HUES48 (cell line): ENCODE data around the gene ZBTB5.

ENCODE experiments used
- H3K27ac ChIP-seq: one replicate; pipeline ENCODE4 v1.7.0; 2013; ENCODE audit warnings: low read depth, low read length, inconsistent platforms
- H3K27me3 ChIP-seq: 2 replicates; pipeline ENCODE4 v1.6.1; 2013; ENCODE audit warnings: mild to moderate bottlenecking, low read length; ENCODE audit not compliant: control insufficient read depth, insufficient read depth
- H3K36me3 ChIP-seq: 2 replicates; pipeline ENCODE4 v1.6.1; 2013; ENCODE audit warnings: low read length; ENCODE audit not compliant: control insufficient read depth, insufficient read depth
- H3K4me1 ChIP-seq: 2 replicates; pipeline ENCODE4 v1.6.1; 2013; ENCODE audit warnings: mild to moderate bottlenecking, low read length; ENCODE audit not compliant: control insufficient read depth, insufficient read depth
- H3K4me3 ChIP-seq: 2 replicates; pipeline ENCODE4 v1.5.1; 2013; ENCODE audit warnings: mild to moderate bottlenecking, low read depth, low read length
- H3K9ac ChIP-seq: 2 replicates; pipeline ENCODE4 v1.6.1; 2013; ENCODE audit warnings: mild to moderate bottlenecking, low read depth, low read length, moderate library complexity
- H3K9me3 ChIP-seq: 2 replicates; pipeline ENCODE4 v1.6.1; 2013; ENCODE audit warnings: low read length; ENCODE audit not compliant: control insufficient read depth, insufficient read depth

Gene ZBTB5

DNA sequence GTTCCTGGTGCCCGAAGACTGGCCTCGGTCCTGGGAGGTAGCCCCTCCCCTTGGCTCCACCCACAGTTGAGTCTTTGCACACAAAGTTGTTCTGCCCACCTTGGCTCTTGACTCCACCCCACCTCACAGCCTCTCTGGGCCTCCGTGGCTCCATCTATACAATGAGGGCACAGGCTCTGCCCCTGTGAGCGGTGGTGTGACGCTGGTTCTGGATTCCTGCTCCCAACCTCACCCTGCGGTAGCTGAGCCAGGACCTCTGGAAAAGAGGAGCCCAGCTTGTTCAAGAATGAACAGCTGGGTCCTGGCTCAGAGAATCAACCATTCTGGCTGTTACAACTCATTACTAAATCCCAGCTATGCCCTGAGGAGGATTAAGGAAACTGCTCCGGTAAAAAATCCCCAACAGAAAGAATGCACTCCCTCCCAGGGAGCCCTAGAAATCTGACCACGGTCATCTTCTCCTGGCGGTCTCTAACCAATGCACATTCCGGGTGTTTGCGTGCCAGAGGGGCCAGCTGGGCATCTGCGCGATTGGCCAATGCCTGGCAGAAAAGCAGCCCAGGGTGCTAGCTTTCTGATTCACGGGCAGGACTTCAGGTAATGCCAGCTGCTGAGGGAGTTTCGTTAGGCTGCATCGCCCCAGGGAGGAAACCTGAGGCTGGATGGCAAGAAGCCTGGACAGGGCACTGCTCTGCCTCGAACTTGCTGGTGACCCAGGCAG lies 52.7 kb downstream of the ZBTB5 start:
- Histone ChIP-seq H3K9ac (no peak overlapping the region), H3K9me3 (no peaks in the 10 kb centered on the region), H3K27me3 (no peaks in the 10 kb centered on the region), H3K4me1 (peaks cover 34% of the 10 kb centered on the region), H3K27ac (no peak overlapping the region), H3K4me3 (no peak overlapping the region), H3K36me3 (no peaks in the 10 kb centered on the region)

DNA sequence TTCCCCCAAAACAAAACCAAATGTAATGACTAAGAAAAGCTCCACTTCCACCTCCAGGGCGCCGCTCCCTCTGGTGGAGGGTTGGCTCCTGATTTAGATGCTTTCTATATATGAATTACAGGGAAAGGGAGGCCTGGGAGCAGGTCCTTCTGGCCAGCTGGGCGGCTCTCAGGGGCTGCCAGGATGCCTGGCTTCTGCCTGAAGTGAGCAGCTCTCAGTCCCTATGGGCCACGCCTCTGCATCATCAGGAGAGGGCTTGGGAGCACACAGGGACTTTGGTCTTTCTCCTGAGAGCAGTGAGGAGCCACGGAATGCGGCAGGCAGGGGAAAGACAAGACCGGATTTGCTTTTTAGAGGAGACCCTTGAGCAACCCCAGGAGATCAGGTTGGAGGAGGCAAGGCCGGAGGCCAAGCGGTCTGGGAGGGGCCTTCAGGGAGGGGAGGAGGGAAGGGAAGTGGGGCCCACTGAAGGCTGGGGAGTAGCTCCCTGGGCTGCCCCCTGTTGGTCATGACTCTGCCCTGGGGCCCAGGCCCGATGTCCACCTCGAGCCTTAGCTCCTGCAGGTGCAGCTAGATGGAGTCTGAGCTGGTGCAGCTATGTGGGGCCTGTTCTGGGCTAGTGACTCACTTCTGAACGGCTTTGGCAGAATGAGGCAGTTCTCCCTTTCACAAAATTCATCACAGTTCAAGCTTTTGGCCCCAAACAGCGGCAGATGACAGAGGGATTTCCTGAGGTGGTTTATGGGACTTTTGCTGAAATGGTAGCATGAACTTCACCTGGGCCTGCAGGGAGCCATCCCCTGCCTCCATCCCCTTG lies 54.1 kb downstream of the ZBTB5 start:
- H3K27ac ChIP-seq: no peak overlapping the region
- no peak overlapping the region for H3K9ac ChIP-seq
- H3K9me3 ChIP-seq: no peaks in the 10 kb centered on the region
- H3K27me3 ChIP-seq: no peaks in the 10 kb centered on the region
- H3K4me1 ChIP-seq: peaks cover 29% of the 10 kb centered on the region
- no peaks in the 10 kb centered on the region for H3K36me3 ChIP-seq
- no peak overlapping the region for H3K4me3 ChIP-seq

DNA sequence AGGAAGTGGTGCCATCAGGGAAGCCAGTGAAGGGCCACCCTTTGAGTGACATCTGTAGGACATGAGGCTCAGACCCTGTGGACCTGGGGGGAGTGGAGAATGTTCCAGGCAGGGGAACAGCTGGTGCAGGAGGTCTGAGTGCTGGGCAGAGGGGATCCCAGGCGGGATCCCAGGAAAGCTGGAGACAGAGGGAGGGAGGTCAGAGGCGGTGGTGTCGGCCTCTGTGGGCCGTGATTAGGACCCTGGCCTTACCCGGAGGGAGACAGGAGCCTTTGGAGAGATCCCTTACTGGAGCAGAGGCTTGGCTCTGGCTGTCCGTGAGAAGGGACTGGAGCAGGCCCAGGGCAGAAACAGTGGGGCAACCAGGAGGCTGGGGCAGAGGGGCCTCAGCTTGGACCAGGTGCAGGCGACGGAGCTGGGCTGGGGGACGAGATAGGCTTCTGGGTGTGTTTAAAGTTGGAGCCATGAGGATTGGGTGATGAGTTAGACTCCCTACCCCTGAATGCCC lies 54.8 kb downstream of the ZBTB5 start:
- Histone ChIP-seq H3K27me3 (no peaks in the 10 kb centered on the region), H3K4me3 (no peak overlapping the region), H3K36me3 (no peaks in the 10 kb centered on the region), H3K4me1 (peaks cover 23% of the 10 kb centered on the region; the same call in 1 of the 2 replicates), H3K9me3 (no peaks in the 10 kb centered on the region), H3K9ac (no peak overlapping the region), H3K27ac (no peak overlapping the region)

DNA sequence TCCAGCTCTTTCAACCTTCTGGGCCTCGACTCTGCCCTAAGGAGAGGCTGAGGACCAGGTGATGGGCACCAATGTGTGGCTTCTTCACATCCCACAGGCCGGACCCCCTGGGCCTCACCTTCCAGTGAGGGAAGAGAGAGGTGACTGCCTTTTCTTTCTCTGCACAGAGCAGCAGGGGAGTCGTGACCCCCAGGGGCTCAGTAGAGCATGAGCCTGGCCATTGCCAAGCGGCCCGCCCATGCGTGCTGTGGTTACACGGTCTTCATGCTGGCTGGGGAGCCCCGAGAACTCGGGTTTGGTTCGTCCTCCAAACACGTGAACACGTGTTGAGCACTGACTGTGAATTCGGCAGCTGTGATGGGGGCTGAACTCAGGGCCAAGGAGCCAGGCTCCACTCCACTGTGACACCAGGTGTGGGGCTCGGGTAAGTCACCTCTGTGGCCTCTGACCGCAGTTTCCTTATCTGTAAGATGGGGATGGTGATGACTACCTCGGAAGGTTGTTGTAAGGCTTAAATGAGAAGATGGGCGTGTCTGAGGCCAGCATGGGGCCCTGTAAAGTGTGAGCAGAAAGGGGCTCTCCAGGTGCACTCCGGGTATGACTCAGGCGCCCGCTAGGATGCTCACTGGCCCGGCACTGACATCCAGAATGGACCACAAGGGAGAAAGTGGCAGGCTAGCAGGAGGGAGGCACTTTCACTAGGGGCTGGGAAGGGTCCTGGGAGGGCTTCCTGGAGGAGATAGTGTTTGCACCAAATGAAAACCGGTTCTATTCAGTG lies 56.1 kb downstream of the ZBTB5 start:
- Histone ChIP-seq H3K9me3 (no peaks in the 10 kb centered on the region), H3K27ac (no peak overlapping the region), H3K4me1 (peaks cover 14% of the 10 kb centered on the region; the same call in 1 of the 2 replicates), H3K9ac (no peak overlapping the region), H3K27me3 (no peaks in the 10 kb centered on the region), H3K36me3 (no peaks in the 10 kb centered on the region), H3K4me3 (no peak overlapping the region)

DNA sequence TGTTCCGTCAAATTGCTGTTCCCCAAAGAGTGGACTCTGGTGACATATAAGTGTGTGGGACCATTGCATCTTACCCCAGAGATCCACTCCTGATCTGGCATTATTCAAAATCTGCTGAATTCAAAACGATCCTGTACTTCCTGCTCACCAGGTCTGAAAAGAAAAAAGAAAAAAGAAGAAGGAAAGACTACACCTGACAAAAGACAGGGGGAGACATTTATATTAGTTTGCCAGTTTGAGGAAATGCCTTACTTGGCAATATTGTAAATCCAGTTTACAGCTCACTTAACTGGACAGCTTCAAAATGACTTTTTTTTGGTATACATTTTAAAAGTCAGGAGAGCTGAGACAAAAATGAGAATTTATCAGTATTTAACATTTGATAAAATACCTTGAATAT lies 57.8 kb downstream of the ZBTB5 start:
- H3K36me3 ChIP-seq: no peaks in the 10 kb centered on the region
- H3K9ac ChIP-seq: no peak overlapping the region
- no peak overlapping the region for H3K27ac ChIP-seq
- H3K9me3 ChIP-seq: no peaks in the 10 kb centered on the region
- no peaks in the 10 kb centered on the region for H3K27me3 ChIP-seq
- H3K4me1 ChIP-seq: peaks cover 9% of the 10 kb centered on the region; the same call in 1 of the 2 replicates
- no peak overlapping the region for H3K4me3 ChIP-seq

DNA sequence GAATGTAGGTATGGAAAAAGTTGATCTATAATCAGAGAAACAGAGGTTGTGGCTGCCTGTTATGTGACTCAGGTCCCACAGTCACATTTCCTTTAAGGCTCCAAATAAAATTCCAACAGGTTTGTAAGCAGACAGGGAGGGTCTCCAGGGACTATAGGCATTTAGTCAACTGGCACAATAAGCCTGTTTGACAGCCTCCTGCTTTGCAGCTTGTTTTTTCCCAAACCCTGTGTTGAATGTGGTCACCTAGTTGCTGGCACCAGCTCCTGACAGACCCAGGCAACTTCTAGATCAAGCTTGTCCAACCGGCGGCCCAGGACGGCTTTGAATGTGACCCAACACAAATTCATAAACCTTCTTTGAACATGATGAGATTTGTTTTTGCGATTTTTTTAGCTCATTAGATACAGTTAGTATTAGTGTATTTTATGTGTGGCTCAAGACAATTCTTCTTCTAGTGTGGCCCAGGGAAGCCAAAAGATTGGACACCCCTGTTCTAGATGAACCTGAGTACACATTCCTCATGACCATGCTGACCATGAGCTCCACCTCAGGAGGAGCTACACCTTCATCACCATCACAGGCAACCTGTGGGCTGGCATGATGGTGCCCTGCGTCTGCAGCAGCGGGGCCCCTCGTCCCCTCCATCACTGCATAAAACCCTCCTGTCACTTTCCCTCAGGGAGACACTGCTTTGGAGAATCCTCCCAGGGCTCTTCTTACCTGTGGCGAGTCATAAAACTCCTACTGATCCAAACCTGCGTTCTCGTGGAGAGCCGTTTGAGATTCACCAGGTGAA lies 58.4 kb downstream of the ZBTB5 start:
- Histone ChIP-seq H3K4me1 (peaks cover 6% of the 10 kb centered on the region; the same call in 1 of the 2 replicates), H3K4me3 (no peak overlapping the region), H3K36me3 (no peaks in the 10 kb centered on the region), H3K9me3 (no peaks in the 10 kb centered on the region), H3K9ac (no peak overlapping the region), H3K27ac (no peak overlapping the region), H3K27me3 (no peaks in the 10 kb centered on the region)

DNA sequence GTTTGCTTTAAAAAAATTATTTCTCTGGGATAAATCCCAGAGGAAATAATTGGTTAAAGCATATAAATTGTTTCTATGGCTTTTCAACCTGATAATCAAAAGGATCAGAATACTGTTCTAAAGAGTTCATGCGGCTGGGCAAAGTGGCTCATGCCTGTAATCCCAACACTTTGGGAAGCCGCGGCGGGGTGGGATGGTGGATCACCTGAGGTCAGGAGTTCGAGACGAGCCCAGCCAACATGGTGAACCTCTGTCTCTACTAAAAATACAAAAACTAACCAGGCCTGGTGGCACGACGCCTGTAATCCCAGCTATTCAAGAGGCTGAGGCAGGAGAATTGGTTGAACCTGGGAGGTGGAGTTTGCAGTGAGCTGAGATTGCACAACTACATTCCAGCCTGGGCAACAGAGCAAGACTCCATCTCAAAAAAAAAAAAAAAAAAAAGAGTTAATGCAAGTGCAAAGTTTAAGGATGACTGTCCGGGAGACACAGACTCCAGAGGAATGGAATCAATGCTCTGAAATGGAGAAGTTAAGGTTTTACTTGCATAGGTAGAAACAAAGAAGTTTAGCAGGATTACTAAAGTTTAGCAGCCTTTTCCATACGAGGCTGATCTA lies 59.4 kb downstream of the ZBTB5 start:
- H3K36me3 ChIP-seq: no peaks in the 10 kb centered on the region
- H3K4me1 ChIP-seq: peaks cover 2% of the 10 kb centered on the region; the same call in 1 of the 2 replicates
- no peak overlapping the region for H3K9ac ChIP-seq
- H3K27me3 ChIP-seq: no peaks in the 10 kb centered on the region
- H3K27ac ChIP-seq: no peak overlapping the region
- no peak overlapping the region for H3K4me3 ChIP-seq
- H3K9me3 ChIP-seq: no peaks in the 10 kb centered on the region

DNA sequence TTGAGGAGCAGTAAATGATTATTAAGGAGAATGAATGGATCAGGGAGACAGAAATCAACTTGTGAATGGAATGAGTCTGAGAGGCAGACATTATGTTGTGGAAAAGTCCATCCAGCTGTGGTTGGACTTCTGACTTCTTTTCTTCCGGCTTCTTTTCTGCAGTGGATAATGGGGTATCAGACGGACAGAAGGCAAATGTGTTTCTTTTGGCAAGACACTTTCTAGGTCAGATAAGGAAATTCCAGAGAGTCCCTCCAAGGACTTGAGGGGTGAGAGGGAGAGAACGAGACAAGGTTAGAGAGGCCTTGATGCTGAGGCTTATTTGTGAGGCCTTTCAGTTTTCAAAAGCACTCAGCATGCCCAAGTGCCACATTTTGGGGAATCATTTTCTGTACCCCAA lies 59.9 kb downstream of the ZBTB5 start:
- no peak overlapping the region for H3K27ac ChIP-seq

DNA sequence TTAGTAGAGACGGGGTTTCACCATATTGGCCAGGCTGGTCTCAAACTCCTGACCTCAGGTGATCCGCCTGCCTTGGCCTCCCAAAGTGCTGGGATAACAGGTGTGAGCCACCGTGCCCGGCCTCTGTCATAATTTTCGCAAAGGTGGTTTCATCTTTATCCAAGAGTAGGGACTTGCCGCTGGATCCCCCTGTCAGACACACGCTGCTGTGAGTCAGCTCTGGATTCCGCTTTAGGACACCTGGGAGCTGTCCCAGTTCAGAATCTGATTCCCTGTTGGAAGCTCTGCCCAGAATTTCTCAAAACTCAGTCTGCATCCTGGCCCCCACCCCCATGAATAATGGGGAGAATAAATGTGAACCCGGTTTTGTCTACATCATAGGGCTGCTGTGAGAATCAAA lies 60.7 kb downstream of the ZBTB5 start:
- Histone ChIP-seq H3K4me1 (no peaks in the 10 kb centered on the region), H3K9ac (no peak overlapping the region), H3K27ac (no peak overlapping the region), H3K36me3 (no peaks in the 10 kb centered on the region), H3K27me3 (no peaks in the 10 kb centered on the region), H3K9me3 (no peaks in the 10 kb centered on the region), H3K4me3 (no peak overlapping the region)

More for the DNA sequence above, 59.9 kb downstream of the ZBTB5 start:
- Histone ChIP-seq H3K9ac (no peak overlapping the region), H3K27me3 (no peaks in the 10 kb centered on the region), H3K4me1 (no peaks in the 10 kb centered on the region), H3K9me3 (no peaks in the 10 kb centered on the region), H3K36me3 (no peaks in the 10 kb centered on the region), H3K4me3 (no peak overlapping the region)

DNA sequence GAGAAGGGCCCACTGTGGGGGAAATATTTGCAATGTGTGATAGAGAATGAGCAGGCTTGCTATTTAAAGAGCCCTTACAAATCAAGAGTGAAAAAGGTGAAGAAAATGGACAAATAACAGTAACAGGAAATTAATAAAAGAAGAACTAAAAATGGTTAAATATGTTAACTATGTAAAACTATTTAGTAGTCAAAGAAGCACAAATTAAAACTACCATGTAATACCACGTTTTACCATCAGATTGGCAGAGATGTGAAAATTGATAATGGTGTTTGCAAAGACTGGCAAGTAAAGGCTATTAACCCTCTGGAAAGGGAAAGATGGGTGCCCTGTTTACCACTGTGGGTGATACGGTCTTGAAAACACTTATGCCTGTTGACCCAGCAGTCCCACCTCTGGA lies 65.9 kb downstream of the ZBTB5 start:
- H3K27ac ChIP-seq: no peak overlapping the region
- H3K4me1 ChIP-seq: no peaks in the 10 kb centered on the region
- no peaks in the 10 kb centered on the region for H3K9me3 ChIP-seq
- H3K36me3 ChIP-seq: no peaks in the 10 kb centered on the region
- H3K4me3 ChIP-seq: no peak overlapping the region
- H3K9ac ChIP-seq: no peak overlapping the region
- H3K27me3 ChIP-seq: no peaks in the 10 kb centered on the region
